NB4 (cell line): ENCODE results near the gene TMEM145.
"Not testable (repeated sequence)": the region's sequence is repeated elsewhere in the genome, so short reads cannot be mapped to it uniquely, and the experiment has no call there.

ENCODE experiments used
- DNase-seq: peaks from one replicate; pipeline ENCODE4 v3.0.0; 2010; ENCODE audit warnings: low read depth
- H3K4me3 ChIP-seq: one replicate; pipeline ENCODE4 v1.5.1; 2011; ENCODE audit warnings: mild to moderate bottlenecking, low read depth, low read length, moderate library complexity
- CTCF ChIP-seq: IDR thresholded peaks from one replicate; pipeline ENCODE4 v1.5.1; 2012; ENCODE audit warnings: low read depth, low read length
- MAX ChIP-seq: IDR thresholded peaks from 2 replicates; pipeline ENCODE4 v1.6.1; 2011; ENCODE audit warnings: low read depth, low read length
- MYC ChIP-seq: IDR thresholded peaks from 2 replicates; pipeline ENCODE4 v1.6.1; 2011; ENCODE audit warnings: low read depth, low read length
- POLR2A ChIP-seq: IDR thresholded peaks from 2 replicates; pipeline ENCODE4 v1.6.1; 2011; ENCODE audit warnings: mild to moderate bottlenecking; ENCODE audit not compliant: insufficient read length; ENCODE audit errors: extremely low read depth

TMEM145 gene

GRCh38 chr19:42335971-42336370, 22.9 kb downstream of the TMEM145 start:
- no peak overlapping the region for H3K4me3 ChIP-seq
- DNase-seq: no peak
- TF ChIP-seq MYC (no peak), POLR2A (no peak), CTCF (no peak), MAX (no peak)

- H3K4me3 ChIP-seq, DNase-seq: not testable (repeated sequence)
These were observed 26.2 kb downstream of the TMEM145 start for GRCh38 chr19:42339126-42339860.

- H3K4me3 ChIP-seq, DNase-seq: not testable (repeated sequence)
These were observed 26.8 kb downstream of the TMEM145 start for GRCh38 chr19:42339922-42340321.

GRCh38 chr19:42343344-42344110, 30.4 kb downstream of the TMEM145 start:
- no peak for DNase-seq
- no peak overlapping the region for H3K4me3 ChIP-seq
- TF ChIP-seq MYC: no peak
- TF ChIP-seq CTCF: peak; percentile 24

GRCh38 chr19:42344336-42344893, 31.3 kb downstream of the TMEM145 start:
- DNase-seq: no peak
- H3K4me3 ChIP-seq: no peak overlapping the region
- TF ChIP-seq MYC (no peak), CTCF (no peak), MAX (no peak), POLR2A (no peak)

GRCh38 chr19:42345191-42345812, 32.2 kb downstream of the TMEM145 start:
- DNase-seq: no peak
- H3K4me3 ChIP-seq: no peak overlapping the region
- TF ChIP-seq POLR2A: no peak
- TF ChIP-seq MYC: no peak
- TF ChIP-seq CTCF: no peak
- TF ChIP-seq MAX: no peak
